ENCODE results near the gene NFASC.

Gene NFASC

GRCh38 chr1:204971517-204972336 is 101.1 kb downstream of the NFASC start:
- H3K9me3 ChIP-seq (ENCODE audit: control extremely low read depth in 1 of 5, control insufficient read depth in 4 of 5, insufficient read depth in 2 of 5, low read depth in 1 of 5, low read length in 4 of 5): no peaks in the 10 kb centered on the region
- H3K27ac ChIP-seq (ENCODE audit: insufficient read depth in 1 of 2, low read depth in 1 of 2, low read length in 2 of 2, poor library complexity in 1 of 2, severe bottlenecking in 2 of 2): no peak overlapping the region
- ChIA-PET CTCF (interaction anchor here (0.8 to 11.1 kb wide), 12 partner anchors 11 to 172 kb away, joined by 3 to 149 read pairs (median 3); partner anchors contain the start of gene RBBP5), POLR2A (no interaction called here)
- peak overlapping the region in 1 of 7 experiments; percentile 2 for H3K4me3 ChIP-seq (ENCODE audit: control insufficient read depth in 1 of 7, extremely low read depth in 1 of 7, insufficient read depth in 4 of 7, low read depth in 2 of 7, low read length in 6 of 7)
- H3K4me1 ChIP-seq (ENCODE audit: control extremely low read depth in 1 of 4, control insufficient read depth in 4 of 4, insufficient read depth in 4 of 4, low read length in 3 of 4): peaks cover 3 to 35% (median 25%) of the 10 kb centered on the region in 4 experiments
- H3K36me3 ChIP-seq (ENCODE audit: control insufficient read depth in 4 of 4, insufficient read depth in 4 of 4, low read length in 3 of 4): no peaks in the 10 kb centered on the region
- H3K27me3 ChIP-seq (replicated peaks in 2 of 5; ENCODE audit: control insufficient read depth in 4 of 5, insufficient read depth in 5 of 5, low read length in 4 of 5): peaks cover 0 to 5% (median 0%) of the 10 kb centered on the region in 5 experiments
- DNase-seq: peak; percentile 81 to 97 (median 93)
- 0% methylated on average over 2 of the region's 12 CpGs for WGBS (ENCODE audit: insufficient coverage)

- peak overlapping the region in 1 of 7 experiments; percentile 2 for H3K4me3 ChIP-seq (ENCODE audit: control insufficient read depth in 1 of 7, extremely low read depth in 1 of 7, insufficient read depth in 4 of 7, low read depth in 2 of 7, low read length in 6 of 7)
- WGBS (ENCODE audit: insufficient coverage): no CpG with 5 or more reads among the region's 1 CpG
- ChIA-PET CTCF (interaction anchor here (0.8 to 11.1 kb wide), 10 partner anchors 12 to 172 kb away, joined by 3 to 149 read pairs (median 3); partner anchors contain the start of gene RBBP5), POLR2A (interaction anchor here (0.6 to 1.7 kb wide), 2 partner anchors 11 to 125 kb away, joined by 3 to 4 read pairs; no protein-coding TSS in a partner anchor)
- H3K36me3 ChIP-seq (ENCODE audit: control insufficient read depth in 4 of 4, insufficient read depth in 4 of 4, low read length in 3 of 4): no peaks in the 10 kb centered on the region
- no peak overlapping the region for H3K27ac ChIP-seq (ENCODE audit: insufficient read depth in 1 of 2, low read depth in 1 of 2, low read length in 2 of 2, poor library complexity in 1 of 2, severe bottlenecking in 2 of 2)
- H3K9me3 ChIP-seq (ENCODE audit: control extremely low read depth in 1 of 5, control insufficient read depth in 4 of 5, insufficient read depth in 2 of 5, low read depth in 1 of 5, low read length in 4 of 5): no peaks in the 10 kb centered on the region
- peaks cover 6 to 42% (median 31%) of the 10 kb centered on the region in 4 experiments for H3K4me1 ChIP-seq (ENCODE audit: control extremely low read depth in 1 of 4, control insufficient read depth in 4 of 4, insufficient read depth in 4 of 4, low read length in 3 of 4)
- DNase-seq: peak in 2 of 3 donors; percentile 39 to 59
- H3K27me3 ChIP-seq (replicated peaks in 2 of 5; ENCODE audit: control insufficient read depth in 4 of 5, insufficient read depth in 5 of 5, low read length in 4 of 5): peaks cover 0 to under 1% (median 0%) of the 10 kb centered on the region in 5 experiments
Observed at GRCh38 chr1:204972426-204972825, 101.8 kb downstream of the NFASC start.

GRCh38 chr1:204973449-204973848 is 102.8 kb downstream of the NFASC start:
- 72% methylated on average over 4 of the region's 6 CpGs for WGBS (ENCODE audit: insufficient coverage)
- no peaks in the 10 kb centered on the region for H3K36me3 ChIP-seq (ENCODE audit: control insufficient read depth in 4 of 4, insufficient read depth in 4 of 4, low read length in 3 of 4)
- no peak for DNase-seq
- no peak overlapping the region for H3K27ac ChIP-seq (ENCODE audit: insufficient read depth in 1 of 2, low read depth in 1 of 2, low read length in 2 of 2, poor library complexity in 1 of 2, severe bottlenecking in 2 of 2)
- POLR2A ChIA-PET: interaction anchor here (1.7 kb wide), 1 partner anchor 10 kb away, joined by 4 read pairs; no protein-coding TSS in a partner anchor
- no peaks in the 10 kb centered on the region for H3K9me3 ChIP-seq (ENCODE audit: control extremely low read depth in 1 of 5, control insufficient read depth in 4 of 5, insufficient read depth in 2 of 5, low read depth in 1 of 5, low read length in 4 of 5)
- H3K27me3 ChIP-seq (replicated peaks in 2 of 5; ENCODE audit: control insufficient read depth in 4 of 5, insufficient read depth in 5 of 5, low read length in 4 of 5): no peaks in the 10 kb centered on the region
- no peak overlapping the region for H3K4me3 ChIP-seq (ENCODE audit: control insufficient read depth in 1 of 7, extremely low read depth in 1 of 7, insufficient read depth in 4 of 7, low read depth in 2 of 7, low read length in 6 of 7)
- H3K4me1 ChIP-seq (ENCODE audit: control extremely low read depth in 1 of 4, control insufficient read depth in 4 of 4, insufficient read depth in 4 of 4, low read length in 3 of 4): peaks cover 6 to 47% (median 35%) of the 10 kb centered on the region in 4 experiments
- CTCF ChIA-PET: interaction anchor here (0.8 to 11.1 kb wide), 5 partner anchors 12 to 163 kb away, joined by 3 to 149 read pairs (median 4); no protein-coding TSS in a partner anchor

- POLR2A ChIA-PET: no interaction called here
- Histone ChIP-seq H3K9me3 (ENCODE audit: control extremely low read depth in 1 of 5, control insufficient read depth in 4 of 5, insufficient read depth in 2 of 5, low read depth in 1 of 5, low read length in 4 of 5) (no peaks in the 10 kb centered on the region), H3K27ac (ENCODE audit: insufficient read depth in 1 of 2, low read depth in 1 of 2, low read length in 2 of 2, poor library complexity in 1 of 2, severe bottlenecking in 2 of 2) (no peak overlapping the region), H3K4me3 (ENCODE audit: control insufficient read depth in 1 of 7, extremely low read depth in 1 of 7, insufficient read depth in 4 of 7, low read depth in 2 of 7, low read length in 6 of 7) (no peak overlapping the region), H3K27me3 (replicated peaks in 2 of 5; ENCODE audit: control insufficient read depth in 4 of 5, insufficient read depth in 5 of 5, low read length in 4 of 5) (no peaks in the 10 kb centered on the region), H3K4me1 (ENCODE audit: control extremely low read depth in 1 of 4, control insufficient read depth in 4 of 4, insufficient read depth in 4 of 4, low read length in 3 of 4) (peaks cover 6 to 47% (median 35%) of the 10 kb centered on the region in 4 experiments), H3K36me3 (ENCODE audit: control insufficient read depth in 4 of 4, insufficient read depth in 4 of 4, low read length in 3 of 4) (no peaks in the 10 kb centered on the region)
- 92% methylated on average over 2 of the region's 2 CpGs for WGBS (ENCODE audit: insufficient coverage)
- CTCF ChIA-PET: interaction anchor here (1.1 to 11.1 kb wide), 3 partner anchors 13 to 88 kb away, joined by 3 to 149 read pairs (median 142); no protein-coding TSS in a partner anchor
- DNase-seq: no peak
Observed at GRCh38 chr1:204974327-204974726, 103.7 kb downstream of the NFASC start.

DNA sequence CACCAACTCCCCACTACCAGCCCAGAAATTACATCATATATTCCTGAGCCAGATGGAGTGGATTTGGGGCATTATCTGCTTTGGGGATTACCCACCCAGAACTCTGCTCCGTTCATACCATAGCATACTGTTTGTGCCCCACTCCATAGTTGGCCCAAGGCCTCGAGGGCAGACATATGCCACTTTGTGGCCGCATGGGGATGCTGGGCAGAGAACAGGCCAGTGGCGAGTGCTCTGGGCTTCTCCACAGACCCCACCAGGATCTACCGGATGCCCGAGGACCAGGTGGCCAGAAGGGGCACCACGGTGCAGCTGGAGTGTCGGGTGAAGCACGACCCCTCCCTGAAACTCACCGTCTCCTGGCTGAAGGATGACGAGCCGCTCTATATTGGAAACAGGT is 104.4 kb downstream of the NFASC start:
- H3K36me3 ChIP-seq (ENCODE audit: control insufficient read depth in 4 of 4, insufficient read depth in 4 of 4, low read length in 3 of 4): no peaks in the 10 kb centered on the region

DNA sequence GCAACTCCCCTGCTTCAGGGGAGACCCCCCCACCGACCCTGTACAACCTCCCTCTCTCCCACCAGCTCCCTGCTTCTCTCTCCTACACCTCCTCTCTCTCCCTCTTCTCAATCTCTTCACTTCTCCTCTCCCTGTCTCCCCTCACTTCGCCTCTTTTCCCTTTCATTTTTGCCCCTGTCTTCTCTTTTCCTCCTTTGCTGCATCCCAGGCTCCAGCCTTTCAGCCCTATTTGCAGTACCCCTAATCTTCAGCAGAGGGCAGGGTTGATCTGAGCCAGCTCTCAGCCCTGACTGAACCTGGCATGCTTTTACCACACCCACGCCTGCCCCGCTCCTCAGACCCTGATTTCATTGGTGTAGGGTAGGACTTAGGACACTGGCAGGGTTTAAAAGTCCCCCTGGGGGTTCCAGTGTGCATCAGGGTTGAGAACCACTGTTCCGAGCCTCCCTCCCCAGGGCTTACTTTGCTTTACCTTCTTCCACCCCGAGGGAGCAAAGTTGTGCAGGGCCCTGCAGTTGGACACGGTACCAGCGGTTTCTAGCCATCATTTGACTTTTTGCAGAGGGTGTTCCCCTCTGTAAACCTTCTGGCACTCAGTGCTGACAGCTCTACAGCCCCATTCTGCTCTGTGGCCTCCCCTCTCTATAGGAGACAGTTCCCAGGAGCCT is 105.0 kb downstream of the NFASC start:
- H3K4me1 ChIP-seq (ENCODE audit: control extremely low read depth in 1 of 4, control insufficient read depth in 4 of 4, insufficient read depth in 4 of 4, low read length in 3 of 4): peaks cover 6 to 49% (median 35%) of the 10 kb centered on the region in 4 experiments
- no peaks in the 10 kb centered on the region for H3K9me3 ChIP-seq (ENCODE audit: control extremely low read depth in 1 of 5, control insufficient read depth in 4 of 5, insufficient read depth in 2 of 5, low read depth in 1 of 5, low read length in 4 of 5)
- no peak overlapping the region for H3K27ac ChIP-seq (ENCODE audit: insufficient read depth in 1 of 2, low read depth in 1 of 2, low read length in 2 of 2, poor library complexity in 1 of 2, severe bottlenecking in 2 of 2)
- 55% methylated on average over 5 of the region's 8 CpGs for whole genome bisulfite sequencing (ENCODE audit: insufficient coverage)
- POLR2A ChIA-PET: interaction anchor here (1.0 kb wide), 1 partner anchor 86 kb away, joined by 5 read pairs; no protein-coding TSS in a partner anchor
- CTCF ChIA-PET: interaction anchor here (0.8 to 11.1 kb wide), 13 partner anchors 10 to 280 kb away, joined by 3 to 149 read pairs (median 5); no protein-coding TSS in a partner anchor
- DNase-seq: peak; percentile 43 to 67 (median 53)
- H3K4me3 ChIP-seq (ENCODE audit: control insufficient read depth in 1 of 7, extremely low read depth in 1 of 7, insufficient read depth in 4 of 7, low read depth in 2 of 7, low read length in 6 of 7): no peak overlapping the region
- no peaks in the 10 kb centered on the region for H3K27me3 ChIP-seq (replicated peaks in 2 of 5; ENCODE audit: control insufficient read depth in 4 of 5, insufficient read depth in 5 of 5, low read length in 4 of 5)
- H3K36me3 ChIP-seq (ENCODE audit: control insufficient read depth in 4 of 4, insufficient read depth in 4 of 4, low read length in 3 of 4): no peaks in the 10 kb centered on the region

More for the DNA sequence above, 104.4 kb downstream of the NFASC start:
- H3K27me3 ChIP-seq (replicated peaks in 2 of 5; ENCODE audit: control insufficient read depth in 4 of 5, insufficient read depth in 5 of 5, low read length in 4 of 5): no peaks in the 10 kb centered on the region
- H3K27ac ChIP-seq (ENCODE audit: insufficient read depth in 1 of 2, low read depth in 1 of 2, low read length in 2 of 2, poor library complexity in 1 of 2, severe bottlenecking in 2 of 2): no peak overlapping the region
- ChIA-PET POLR2A (interaction anchor here (1.0 kb wide), 1 partner anchor 87 kb away, joined by 5 read pairs; no protein-coding TSS in a partner anchor), CTCF (interaction anchor here (0.9 to 11.1 kb wide), 8 partner anchors 9 to 279 kb away, joined by 3 to 149 read pairs (median 6); no protein-coding TSS in a partner anchor)
- H3K4me3 ChIP-seq (ENCODE audit: control insufficient read depth in 1 of 7, extremely low read depth in 1 of 7, insufficient read depth in 4 of 7, low read depth in 2 of 7, low read length in 6 of 7): no peak overlapping the region
- no peak for DNase-seq
- no peaks in the 10 kb centered on the region for H3K9me3 ChIP-seq (ENCODE audit: control extremely low read depth in 1 of 5, control insufficient read depth in 4 of 5, insufficient read depth in 2 of 5, low read depth in 1 of 5, low read length in 4 of 5)
- WGBS (ENCODE audit: insufficient coverage): 91% methylated on average over 11 of the region's 12 CpGs
- peaks cover 6 to 47% (median 35%) of the 10 kb centered on the region in 4 experiments for H3K4me1 ChIP-seq (ENCODE audit: control extremely low read depth in 1 of 4, control insufficient read depth in 4 of 4, insufficient read depth in 4 of 4, low read length in 3 of 4)
